HG03439 (cell line): ENCODE data around the gene CLN5.
A peak's percentile ranks its signal among the peaks of the same experiment; 100 is the strongest.

Experiments
- ATAC-seq: cut with Tn5 transposase; IDR thresholded peaks from one replicate; pipeline ENCODE4 v1.9.1; 2021; ENCODE audit warnings: mild to moderate bottlenecking, moderate library complexity; ENCODE audit not compliant: unreplicated experiment

The CLN5 gene

GRCh38 chr13:77016251-77016812 lies 24.5 kb downstream of the CLN5 start:
- ATAC-seq: no peak

GRCh38 chr13:77016888-77017623 lies 25.2 kb downstream of the CLN5 start:
- no peak for ATAC-seq

- ATAC-seq: no peak
Measured at GRCh38 chr13:77019756-77020155, 27.9 kb downstream of the CLN5 start.

GRCh38 chr13:77022341-77022740 lies 30.5 kb downstream of the CLN5 start:
- ATAC-seq: no peak

GRCh38 chr13:77026255-77026860 lies 34.5 kb downstream of the CLN5 start:
- peak; percentile 47 for ATAC-seq

- ATAC-seq: peak; percentile 66
Measured at GRCh38 chr13:77026861-77027621, 35.2 kb downstream of the CLN5 start, which contains the start of gene FBXL3. Gene FBXL3, minus strand, starts transcription at chr13:77027159. Its CDS starts 5,299 bp downstream, at chr13:77021860.

- no peak for ATAC-seq
Measured at GRCh38 chr13:77028202-77028601, 36.3 kb downstream of the CLN5 start.

- ATAC-seq: no peak
Measured at GRCh38 chr13:77029436-77029835, 37.6 kb downstream of the CLN5 start.

- no peak for ATAC-seq
Measured at GRCh38 chr13:77031656-77032243, 39.9 kb downstream of the CLN5 start.

GRCh38 chr13:77033717-77034302 lies 41.9 kb downstream of the CLN5 start:
- no peak for ATAC-seq

GRCh38 chr13:77034881-77035280 lies 43.0 kb downstream of the CLN5 start:
- ATAC-seq: no peak

- no peak for ATAC-seq
Measured at GRCh38 chr13:77036279-77036678, 44.4 kb downstream of the CLN5 start.

GRCh38 chr13:77038907-77039480 lies 47.1 kb downstream of the CLN5 start:
- no peak for ATAC-seq

GRCh38 chr13:77040076-77040475 lies 48.2 kb downstream of the CLN5 start:
- ATAC-seq: no peak

GRCh38 chr13:77040835-77041234 lies 49.0 kb downstream of the CLN5 start:
- ATAC-seq: no peak

- ATAC-seq: no peak
Measured at GRCh38 chr13:77042566-77043177, 50.8 kb downstream of the CLN5 start.

- no peak for ATAC-seq
Measured at GRCh38 chr13:77047649-77048343, 55.9 kb downstream of the CLN5 start.

- ATAC-seq: no peak
Measured at GRCh38 chr13:77048681-77049080, 56.8 kb downstream of the CLN5 start.

- ATAC-seq: no peak
Measured at GRCh38 chr13:77053192-77053591, 61.3 kb downstream of the CLN5 start.
